Panc1 (cell line): Measurements from ENCODE around the gene LIPJ. TPM values are rescaled to one million over a fixed set of nuclear protein-coding genes. Genes with fewer than 3 reads are reported as not detected.

Experiments used
- ATAC-seq: fragments of 200-7000 bp; cut with Tn5 transposase; 2 replicates; pipeline ENCODE4 v1.9.1; 2020; ENCODE audit warnings: mild to moderate bottlenecking, moderate library complexity
- BruUV-seq: library from RNA; stranded (reverse); fragments of 400-500 nt; replicated peaks from 2 replicates; lab custom pipeline; 2021; lab: Mats Ljungman, UMichigan
- CTCF ChIA-PET: fragments of 300-600 bp; sonication (Branson Sonifier 250); formaldehyde crosslinking; loops from one replicate; lab custom pipeline; 2022; ENCODE audit warnings: antibody characterized with exemption; lab: Charles Lee
- POLR2A ChIA-PET: fragments of 300-600 bp; sonication (Branson Sonifier 250); formaldehyde crosslinking; loops from one replicate; lab custom pipeline; 2022; ENCODE audit warnings: antibody characterized with exemption; lab: Charles Lee
- DNase-seq: peaks from one replicate; pipeline ENCODE4 v3.0.0-alpha.2; 2010; ENCODE audit warnings: low read depth, low spot score
- H3K27ac ChIP-seq: 2 replicates; pipeline ENCODE4 v1.5.1; 2011; ENCODE audit warnings: mild to moderate bottlenecking, low read length, inconsistent platforms
- H3K27me3 ChIP-seq: fragments of 200-500 bp; sonication (Bioruptor generic); 2 replicates; pipeline ENCODE4 v1.6.0; 2014; ENCODE audit warnings: low read length, inconsistent platforms; ENCODE audit not compliant: control insufficient read depth, insufficient read depth
- H3K36me3 ChIP-seq: fragments of 200-500 bp; sonication (Bioruptor generic); 2 replicates; pipeline ENCODE4 v1.5.1; 2014; ENCODE audit warnings: inconsistent platforms, mild to moderate bottlenecking, low read length, moderate library complexity; ENCODE audit not compliant: control insufficient read depth, insufficient read depth
- H3K4me1 ChIP-seq: 2 replicates; pipeline ENCODE4 v1.5.1; 2011; ENCODE audit warnings: inconsistent platforms, mild to moderate bottlenecking, low read length, moderate library complexity; ENCODE audit not compliant: control insufficient read depth, insufficient read depth
- H3K4me3 ChIP-seq, 2 experiments: 2 replicates each; pipeline ENCODE4 v1.5.1; 2011 to 2012; ENCODE audit warnings: low read depth in 2 of 2, low read length in 2 of 2, mild to moderate bottlenecking in 2 of 2, inconsistent platforms in 1 of 2, moderate library complexity in 1 of 2
- H3K9me3 ChIP-seq: fragments of 200-500 bp; sonication (Bioruptor generic); 2 replicates; pipeline ENCODE4 v1.5.1; 2014; ENCODE audit warnings: low read depth, mild to moderate bottlenecking, inconsistent platforms, low read length, moderate library complexity; ENCODE audit not compliant: control insufficient read depth, insufficient read depth
- CTCF ChIP-seq: fragments of 450-650 bp; IDR thresholded peaks from 2 replicates; pipeline ENCODE4 v1.5.1; 2017; ENCODE audit warnings: mild to moderate bottlenecking
- POLR2AphosphoS5 ChIP-seq: IDR thresholded peaks from 2 replicates; pipeline ENCODE4 v1.6.1; 2012; ENCODE audit warnings: mild to moderate bottlenecking, low read depth, low read length, moderate library complexity
- REST ChIP-seq, 2 experiments: IDR thresholded peaks; 2 replicates each; pipeline ENCODE4 v1.6.1; 2011 to 2012; ENCODE audit warnings: low read depth in 2 of 2, control low read depth in 1 of 2, low read length in 1 of 2, mild to moderate bottlenecking in 1 of 2, moderate library complexity in 1 of 2; ENCODE audit not compliant: insufficient read depth in 1 of 2
- SIN3A ChIP-seq: IDR thresholded peaks from 2 replicates; pipeline ENCODE4 v1.6.1; 2012; ENCODE audit warnings: low read depth, mild to moderate bottlenecking, low read length, moderate library complexity, borderline replicate concordance; ENCODE audit not compliant: insufficient read depth
- TCF7L2 ChIP-seq: IDR thresholded peaks from 2 replicates; pipeline ENCODE4 v1.6.1; 2011; ENCODE audit warnings: mild to moderate bottlenecking, low read depth, low read length, inconsistent platforms
- in situ Hi-C: cut with HindIII; loops from 2 replicates; pipeline ENCODE4 v1.10.0; 2016; ENCODE audit warnings: low sequenced_read_pairs, low pct_unique_long_range_greater_than_20kb
- intact Hi-C: fragments of 100-400 bp; cut with micrococcal nuclease; formaldehyde crosslinking; loops from one replicate; pipeline ENCODE4 v1.10.0; 2022; ENCODE audit not compliant: unreplicated experiment
- total RNA-seq: library from RNA; stranded (reverse); gene quantifications from one replicate; pipeline ENCODE4 v1.2.1, GENCODE V29; 2021; ENCODE audit not compliant: unreplicated experiment

Gene LIPJ
- total RNA-seq, 1 experiment from 2014 or later: not detected

- H3K9me3 ChIP-seq: 0 out of 2 replicates have a peak, but pooled peaks cover 4% of the 10 kb centered on the region
- no peak overlapping the region for H3K27ac ChIP-seq
- H3K27me3 ChIP-seq: no peaks in the 10 kb centered on the region
- POLR2A ChIA-PET: no interaction called here
- DNase-seq (no peak), ATAC-seq (no peak)
- no peaks in the 10 kb centered on the region for H3K4me1 ChIP-seq
- no TSS peak for BruUV-seq
- CTCF ChIA-PET: no interaction called here
- intact Hi-C loops (no loop called here), in situ Hi-C loops (no loop called here)
- TF ChIP-seq SIN3A (no peak), POLR2AphosphoS5 (no peak), REST (IDR thresholded peaks at IDR 0.05; ENCODE audit: insufficient read depth in 1 of 2, low read depth in 2 of 2, low read length in 1 of 2) (no peak), TCF7L2 (no peak), CTCF (no peak)
- no peaks in the 10 kb centered on the region for H3K36me3 ChIP-seq
- H3K4me3 ChIP-seq: no peak overlapping the region
Measured at GRCh38 chr10:88642963-88643362, 56.4 kb downstream of the LIPJ start.

GRCh38 chr10:88647061-88647615, 60.6 kb downstream of the LIPJ start:
- POLR2A ChIA-PET: no interaction called here
- H3K27me3 ChIP-seq: no peaks in the 10 kb centered on the region
- no peak for TF ChIP-seq TCF7L2
- no peak for TF ChIP-seq POLR2AphosphoS5
- TF ChIP-seq SIN3A: no peak
- TF ChIP-seq CTCF: no peak
- no peak for TF ChIP-seq REST (IDR thresholded peaks at IDR 0.05; ENCODE audit: insufficient read depth in 1 of 2, low read depth in 2 of 2, low read length in 1 of 2)
- H3K9me3 ChIP-seq: no peaks in the 10 kb centered on the region
- BruUV-seq: no TSS peak
- no peak for ATAC-seq
- no peak for DNase-seq
- no peak overlapping the region for H3K27ac ChIP-seq
- intact Hi-C loops (no loop called here), in situ Hi-C loops (no loop called here)
- H3K4me1 ChIP-seq: no peaks in the 10 kb centered on the region; the same call in 1 of the 2 replicates
- no peak overlapping the region for H3K4me3 ChIP-seq
- H3K36me3 ChIP-seq: no peaks in the 10 kb centered on the region
- CTCF ChIA-PET: no interaction called here
